ENCODE data around the gene UROC1.

UROC1 gene

GRCh38 chr3:126441256-126441880 lies 76.2 kb downstream of the UROC1 start:
- TF ChIP-seq ZBTB7A (IDR thresholded peaks at IDR 0.05; ENCODE audit: low read depth) (no peak), RAD21 (IDR thresholded peaks at IDR 0.05; ENCODE audit: low read depth) (no peak), TEAD4 (IDR thresholded peaks at IDR 0.05) (no peak), USF1 (IDR thresholded peaks at IDR 0.05) (no peak), FOXM1 (IDR thresholded peaks at IDR 0.05; ENCODE audit: borderline replicate concordance, low read depth) (no peak), REST (IDR thresholded peaks at IDR 0.05; ENCODE audit: low read depth) (no peak), MAX (IDR thresholded peaks at IDR 0.05) (no peak), EP300 (IDR thresholded peaks at IDR 0.05; ENCODE audit: borderline replicate concordance) (no peak), TCF12 (IDR thresholded peaks at IDR 0.05; ENCODE audit: low read depth) (no peak), CREB1 (IDR thresholded peaks at IDR 0.05; ENCODE audit: low read depth) (no peak), CEBPB (IDR thresholded peaks at IDR 0.05) (no peak), EGR1 (IDR thresholded peaks at IDR 0.05) (no peak), NFIC (IDR thresholded peaks at IDR 0.05) (no peak), YY1 (IDR thresholded peaks at IDR 0.05; ENCODE audit: low read depth) (no peak), TAF1 (IDR thresholded peaks at IDR 0.05; ENCODE audit: low read depth) (no peak)

GRCh38 chr3:126440709-126440995 lies 76.9 kb downstream of the UROC1 start:
- no peak for TF ChIP-seq EGR1 (IDR thresholded peaks at IDR 0.05)
- no peak for TF ChIP-seq NFIC (IDR thresholded peaks at IDR 0.05)
- no peak for TF ChIP-seq RAD21 (IDR thresholded peaks at IDR 0.05; ENCODE audit: low read depth)
- TF ChIP-seq EP300 (IDR thresholded peaks at IDR 0.05; ENCODE audit: borderline replicate concordance), result no peak
- no peak for TF ChIP-seq CEBPB (IDR thresholded peaks at IDR 0.05)
- no peak for TF ChIP-seq REST (IDR thresholded peaks at IDR 0.05; ENCODE audit: low read depth)
- TF ChIP-seq MAX (IDR thresholded peaks at IDR 0.05), result no peak
- no peak for TF ChIP-seq ZBTB7A (IDR thresholded peaks at IDR 0.05; ENCODE audit: low read depth)

GRCh38 chr3:126439968-126440708 lies 77.4 kb downstream of the UROC1 start:
- TF ChIP-seq EGR1 (IDR thresholded peaks at IDR 0.05) (no peak), EP300 (IDR thresholded peaks at IDR 0.05; ENCODE audit: borderline replicate concordance) (no peak), TCF12 (IDR thresholded peaks at IDR 0.05; ENCODE audit: low read depth) (no peak), TEAD4 (IDR thresholded peaks at IDR 0.05) (no peak), NFIC (IDR thresholded peaks at IDR 0.05) (no peak), REST (IDR thresholded peaks at IDR 0.05; ENCODE audit: low read depth) (no peak), RAD21 (IDR thresholded peaks at IDR 0.05; ENCODE audit: low read depth) (no peak), USF1 (IDR thresholded peaks at IDR 0.05) (no peak), TAF1 (IDR thresholded peaks at IDR 0.05; ENCODE audit: low read depth) (no peak), ZBTB7A (IDR thresholded peaks at IDR 0.05; ENCODE audit: low read depth) (no peak), CEBPB (IDR thresholded peaks at IDR 0.05) (no peak), YY1 (IDR thresholded peaks at IDR 0.05; ENCODE audit: low read depth) (no peak), CREB1 (IDR thresholded peaks at IDR 0.05; ENCODE audit: low read depth) (no peak), FOXM1 (IDR thresholded peaks at IDR 0.05; ENCODE audit: borderline replicate concordance, low read depth) (no peak), MAX (IDR thresholded peaks at IDR 0.05) (no peak)

Measured in Ishikawa (cell line).